Activated CD4-positive, alpha-beta T cell treated with anti-CD3 and anti-CD28 coated beads, Interleukin-2, amount 10 ng/mL, durations not matched to agents 7 days and 5 days (primary cell): ENCODE results near the gene ASB11. TPM values are rescaled to one million over a fixed set of nuclear protein-coding genes. Genes with fewer than 3 reads are reported as not detected.

Source experiments
- CTCF ChIA-PET: fragments of 350-600 bp; sonication (Branson Sonifier 250); formaldehyde crosslinking; loops from one replicate; lab custom pipeline; 2021; ENCODE audit warnings: antibody characterized with exemption; lab: Charles Lee
- POLR2A ChIA-PET: fragments of 350-600 bp; sonication (Branson Sonifier 250); formaldehyde crosslinking; loops from one replicate; lab custom pipeline; 2021; ENCODE audit warnings: antibody characterized with exemption; lab: Charles Lee
- DNase-seq: peaks from one replicate; pipeline ENCODE4 v3.0.0-alpha.2; 2020
- H3K27ac Mint-ChIP-seq: one replicate; pipeline ENCODE4 v1.8.0; 2021; ENCODE audit warnings: mild to moderate bottlenecking, moderate library complexity, mixed read lengths
- H3K27me3 Mint-ChIP-seq: one replicate; pipeline ENCODE4 v1.8.0; 2021; ENCODE audit warnings: mixed read lengths
- H3K36me3 Mint-ChIP-seq: one replicate; pipeline ENCODE4 v1.8.0; 2021; ENCODE audit warnings: low read depth, mixed read lengths
- H3K4me1 Mint-ChIP-seq: one replicate; pipeline ENCODE4 v1.8.0; 2021; ENCODE audit warnings: mixed read lengths
- H3K4me3 Mint-ChIP-seq: one replicate; pipeline ENCODE4 v1.8.0; 2021; ENCODE audit warnings: mild to moderate bottlenecking, moderate library complexity, mixed read lengths
- H3K9me3 Mint-ChIP-seq: one replicate; pipeline ENCODE4 v1.8.0; 2021; ENCODE audit warnings: mixed read lengths
- total RNA-seq, 2 experiments: library from RNA; stranded (reverse); gene quantifications; one replicate each; pipeline ENCODE4 v1.2.3, GENCODE V29; 2021

ASB11 gene
- total RNA-seq, 2 experiments from 2014 or later, result not detected

GRCh38 chrX:15241301-15241700 lies 74.1 kb downstream of the ASB11 start:
- no peak overlapping the region for H3K4me3 Mint-ChIP-seq
- CTCF ChIA-PET, result no interaction called here
- POLR2A ChIA-PET, result no interaction called here
- peaks cover 5% of the 10 kb centered on the region for H3K27me3 Mint-ChIP-seq
- no peaks in the 10 kb centered on the region for H3K9me3 Mint-ChIP-seq
- no peak overlapping the region for H3K27ac Mint-ChIP-seq
- no peaks in the 10 kb centered on the region for H3K36me3 Mint-ChIP-seq
- DNase-seq, result no peak
- H3K4me1 Mint-ChIP-seq, result peaks cover 2% of the 10 kb centered on the region

DNA sequence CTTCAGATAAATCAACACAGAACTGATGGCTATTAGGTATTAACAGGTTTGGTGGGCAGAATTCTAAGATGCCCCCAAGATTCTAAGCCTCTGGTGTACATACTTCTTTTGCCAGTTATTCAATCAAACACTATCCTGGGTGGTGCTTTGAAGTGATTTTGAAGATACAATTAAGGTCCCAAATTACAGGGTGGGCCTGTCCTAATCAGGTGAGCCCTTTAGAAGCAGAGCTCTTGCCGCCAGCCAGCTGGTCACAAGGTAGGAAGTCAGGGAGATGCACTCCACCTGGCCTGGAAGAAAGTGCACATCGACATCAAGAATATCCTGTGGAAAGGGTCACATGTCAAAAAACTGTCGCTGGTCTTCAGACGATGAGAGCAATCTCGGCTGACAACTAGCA lies 75.0 kb downstream of the ASB11 start:
- CTCF ChIA-PET, result no interaction called here
- DNase-seq, result no peak
- Mint-ChIP-seq H3K27me3 (peaks cover 5% of the 10 kb centered on the region), H3K36me3 (no peaks in the 10 kb centered on the region), H3K27ac (no peak overlapping the region), H3K4me1 (no peaks in the 10 kb centered on the region), H3K4me3 (no peak overlapping the region), H3K9me3 (no peaks in the 10 kb centered on the region)
- POLR2A ChIA-PET, result no interaction called here

- no peak overlapping the region for H3K4me3 Mint-ChIP-seq
- H3K36me3 Mint-ChIP-seq, result no peaks in the 10 kb centered on the region
- H3K9me3 Mint-ChIP-seq, result no peaks in the 10 kb centered on the region
- no peaks in the 10 kb centered on the region for H3K4me1 Mint-ChIP-seq
- POLR2A ChIA-PET, result no interaction called here
- peaks cover 6% of the 10 kb centered on the region for H3K27me3 Mint-ChIP-seq
- no peak overlapping the region for H3K27ac Mint-ChIP-seq
- CTCF ChIA-PET, result no interaction called here
- no peak for DNase-seq
Measured at GRCh38 chrX:15236146-15236545, 79.3 kb downstream of the ASB11 start.

- no peak overlapping the region for H3K27ac Mint-ChIP-seq
- POLR2A ChIA-PET, result no interaction called here
- H3K4me3 Mint-ChIP-seq, result no peak overlapping the region
- no peaks in the 10 kb centered on the region for H3K9me3 Mint-ChIP-seq
- no peak for DNase-seq
- no peaks in the 10 kb centered on the region for H3K4me1 Mint-ChIP-seq
- peaks cover 6% of the 10 kb centered on the region for H3K27me3 Mint-ChIP-seq
- no peaks in the 10 kb centered on the region for H3K36me3 Mint-ChIP-seq
- CTCF ChIA-PET, result no interaction called here
Measured at GRCh38 chrX:15235001-15235400, 80.4 kb downstream of the ASB11 start.

GRCh38 chrX:15233416-15234015 lies 81.9 kb downstream of the ASB11 start:
- no peak for DNase-seq
- no peak overlapping the region for H3K27ac Mint-ChIP-seq
- no peaks in the 10 kb centered on the region for H3K9me3 Mint-ChIP-seq
- H3K4me3 Mint-ChIP-seq, result no peak overlapping the region
- peaks cover 6% of the 10 kb centered on the region for H3K27me3 Mint-ChIP-seq
- H3K4me1 Mint-ChIP-seq, result no peaks in the 10 kb centered on the region
- POLR2A ChIA-PET, result no interaction called here
- no peaks in the 10 kb centered on the region for H3K36me3 Mint-ChIP-seq
- CTCF ChIA-PET, result interaction anchor here (0.6 to 1.3 kb wide), 3 partner anchors 9 to 458 kb away, joined by 3 read pairs; no protein-coding TSS in a partner anchor

Other genes with a start within 250 kb of the ASB11 start
- under 1 TPM; 0.44 to 0.67 TPM for gene ASB9, start 45.6 kb downstream of the ASB11 start, total RNA-seq
- gene PIGA, start 19.9 kb upstream of the ASB11 start, total RNA-seq, result 10 to 100 TPM; 16.4 to 19.7 TPM
- not detected for gene VEGFD, start 68.8 kb upstream of the ASB11 start, total RNA-seq
- 1 to 10 TPM; 1.3 to 1.7 TPM for gene PIR, start 177.7 kb upstream of the ASB11 start, total RNA-seq
- gene BMX, start 185.2 kb upstream of the ASB11 start, total RNA-seq, result not detected